ENCODE results near the gene HJURP.

GRCh38 chr2:233828546-233829192 lies 25.7 kb downstream of the HJURP start:
- TF ChIP-seq HOXB5 (CRISPR knock-in tag; IDR thresholded peaks at IDR 0.05) (no peak), EP300 (IDR thresholded peaks at IDR 0.05) (no peak), HDAC2 (IDR thresholded peaks at IDR 0.05) (no peak), POLR2AphosphoS2 (conservative IDR thresholded peaks at IDR 0.05; ENCODE audit: low read length) (no peak), CTCF (IDR thresholded peaks at IDR 0.05) (no peak)
